Endothelial cell of umbilical vein (primary cell): Measurements from ENCODE around the gene CBLN3. TPM values are rescaled to one million over a fixed set of nuclear protein-coding genes. Genes with fewer than 3 reads are reported as not detected.

ENCODE experiments used
- BruUV-seq: library from RNA; stranded (reverse); fragments of 400-500 nt; replicated peaks from 2 replicates; lab custom pipeline; 2021; lab: Mats Ljungman, UMichigan
- CTCF ChIA-PET: fragments of 300-600, 350-600 bp; sonication (Branson Sonifier 250); formaldehyde crosslinking; loops from one replicate; lab custom pipeline; 2021; ENCODE audit warnings: antibody characterized with exemption, inconsistent platforms; lab: Charles Lee
- POLR2A ChIA-PET: fragments of 300-600, 350-600 bp; sonication (Branson Sonifier 250); formaldehyde crosslinking; loops from one replicate; lab custom pipeline; 2021; ENCODE audit warnings: antibody characterized with exemption, inconsistent platforms; lab: Charles Lee
- DNase-seq: peaks from one replicate; pipeline ENCODE4 v3.0.0-alpha.2; 2011; ENCODE audit warnings: low read depth, low spot score
- FAIRE-seq: peaks from 2 replicates; lab custom pipeline; 2011; peaks lifted over from hg19 to GRCh38; lab: Jason Lieb, UNC
- H2AFZ ChIP-seq: 2 replicates; pipeline ENCODE4 v1.6.0; 2012; ENCODE audit warnings: low read depth, low read length, control low read depth, inconsistent platforms
- H3K27ac ChIP-seq: 2 replicates; pipeline ENCODE4 v1.5.1; 2011; ENCODE audit warnings: low read depth, mild to moderate bottlenecking, control low read depth, low read length, moderate library complexity; ENCODE audit not compliant: insufficient read depth
- H3K27me3 ChIP-seq, 2 experiments: 2 replicates each; pipeline versions ENCODE4 v1.6.0 to v1.6.1; 2011; ENCODE audit warnings: low read length in 2 of 2, mixed read lengths in 1 of 2; ENCODE audit not compliant: control insufficient read depth in 2 of 2, insufficient read depth in 2 of 2
- H3K36me3 ChIP-seq, 2 experiments: 2 replicates in 1 of 2; 3 replicates in 1 of 2; pipeline ENCODE4 v1.5.1; 2011; ENCODE audit warnings: low read length in 2 of 2, mild to moderate bottlenecking in 1 of 2, moderate library complexity in 1 of 2; ENCODE audit not compliant: control insufficient read depth in 2 of 2, insufficient read depth in 2 of 2; ENCODE audit errors: extremely low read depth in 1 of 2
- H3K4me1 ChIP-seq: 3 replicates; pipeline ENCODE4 v1.5.1; 2011; ENCODE audit warnings: mild to moderate bottlenecking, low read length; ENCODE audit not compliant: control insufficient read depth, insufficient read depth; ENCODE audit errors: extremely low read depth
- H3K4me2 ChIP-seq: 2 replicates; pipeline ENCODE4 v1.6.1; 2011; ENCODE audit warnings: low read length, control low read depth, mixed read lengths; ENCODE audit not compliant: insufficient read depth
- H3K4me3 ChIP-seq, 3 experiments: fragments of 200-600 bp in 1 of 3; sonication (generic), shearing (Covaris generic) in 1 of 3; replicated peaks in 1 of 3; 2 replicates each; pipeline ENCODE4 v1.5.1; 2011 to 2016; ENCODE audit warnings: control low read depth in 3 of 3, low read length in 3 of 3, mild to moderate bottlenecking in 2 of 3, inconsistent platforms in 1 of 3, low read depth in 1 of 3, moderate library complexity in 1 of 3; ENCODE audit not compliant: insufficient read depth in 1 of 3
- H3K79me2 ChIP-seq: 2 replicates; pipeline ENCODE4 v1.6.0; 2012; ENCODE audit warnings: low read length, inconsistent platforms; ENCODE audit not compliant: control insufficient read depth, insufficient read depth
- H3K9ac ChIP-seq: replicated peaks from 2 replicates; pipeline ENCODE3; 2011; ENCODE audit warnings: low read length, control low read depth; ENCODE audit not compliant: insufficient read depth; ENCODE audit errors: extremely low read depth
- H3K9me1 ChIP-seq: replicated peaks from 3 replicates; pipeline ENCODE4 v1.6.0; 2011; ENCODE audit warnings: mild to moderate bottlenecking, low read length; ENCODE audit not compliant: control insufficient read depth, insufficient read depth; ENCODE audit errors: extremely low read depth
- H3K9me3 ChIP-seq: replicated peaks from 2 replicates; pipeline ENCODE4 v1.5.1; 2012; ENCODE audit warnings: low read length, inconsistent platforms; ENCODE audit not compliant: control insufficient read depth, insufficient read depth
- H4K20me1 ChIP-seq: replicated peaks from 2 replicates; pipeline ENCODE3; 2011; ENCODE audit warnings: mild to moderate bottlenecking, low read length; ENCODE audit not compliant: control insufficient read depth, insufficient read depth; ENCODE audit errors: extremely low read depth
- CTCF ChIP-seq, 2 donors: IDR thresholded peaks; 1 replicate in 1 of 2; 2 replicates in 1 of 2; pipeline ENCODE4 v1.5.1; 2011; ENCODE audit warnings: low read length in 2 of 2, mild to moderate bottlenecking in 2 of 2, moderate library complexity in 2 of 2, control low read depth in 1 of 2, inconsistent platforms in 1 of 2, low read depth in 1 of 2; ENCODE audit not compliant: insufficient read depth in 1 of 2; ENCODE audit errors: extremely low read depth in 1 of 2
- EZH2 ChIP-seq: IDR thresholded peaks from 2 replicates; pipeline ENCODE4 v1.6.1; 2012; ENCODE audit warnings: borderline replicate concordance, low read depth, mild to moderate bottlenecking, moderate library complexity, low read length, inconsistent platforms; ENCODE audit not compliant: severe bottlenecking
- FOS ChIP-seq: IDR thresholded peaks from 2 replicates; pipeline ENCODE4 v1.6.1; 2011; ENCODE audit warnings: mild to moderate bottlenecking, low read length, moderate library complexity, borderline replicate concordance; ENCODE audit not compliant: insufficient read depth
- GATA2 ChIP-seq: IDR thresholded peaks from 2 replicates; pipeline ENCODE4 v1.7.0; 2011; ENCODE audit warnings: low read depth, mild to moderate bottlenecking, moderate library complexity, mixed read lengths, low read length; ENCODE audit not compliant: insufficient read length, insufficient read depth
- JUN ChIP-seq: IDR thresholded peaks from 2 replicates; pipeline ENCODE4 v1.6.1; 2011; ENCODE audit warnings: borderline replicate concordance, low read depth; ENCODE audit not compliant: insufficient read length, insufficient read depth
- MAX ChIP-seq: IDR thresholded peaks from 2 replicates; pipeline ENCODE4 v1.6.1; 2011; ENCODE audit not compliant: insufficient read depth, insufficient read length
- MYC ChIP-seq: IDR thresholded peaks from one replicate; pipeline ENCODE4 v1.6.1; 2011; ENCODE audit warnings: mild to moderate bottlenecking, low read depth, low read length
- POLR2A ChIP-seq: IDR thresholded peaks from 2 replicates; pipeline ENCODE4 v1.6.1; 2012; ENCODE audit warnings: low read depth, mild to moderate bottlenecking, control low read depth, low read length
- POLR2AphosphoS5 ChIP-seq: IDR thresholded peaks from 2 replicates; pipeline ENCODE4 v1.6.1; 2012; ENCODE audit warnings: low read depth, mild to moderate bottlenecking, control low read depth, low read length, moderate library complexity; ENCODE audit not compliant: insufficient read depth
- dilution Hi-C: fragments of 300-500 bp; cut with MboI; formaldehyde crosslinking; loops from one replicate; pipeline ENCODE4 v1.15.0; 2019; ENCODE audit warnings: low sequenced_read_pairs; ENCODE audit not compliant: extremely low pct_ligation_motif_present
- intact Hi-C: fragments of 100-400 bp; cut with micrococcal nuclease; formaldehyde crosslinking; loops from one replicate; pipeline ENCODE4 v1.10.0; 2022
- polyA plus RNA-seq, 4 experiments: library from polyadenylated mRNA; depleted of rRNA in 3 of 4; stranded (reverse) in 3 of 4; unstranded in 1 of 4; fragments of >200 nt; gene quantifications; 2 replicates each; pipeline versions ENCODE4 v1.2.1 to v1.2.3, GENCODE V29; 2011 to 2012; ENCODE audit warnings: missing spikeins in 1 of 4
- total RNA-seq: library from RNA; stranded (reverse); gene quantifications from 2 replicates; pipeline ENCODE4 v1.2.3, GENCODE V29; 2021

CBLN3 gene
- total and polyA plus RNA-seq, 2 donors (not counting 3 experiments of a cell fraction or from before 2014, with no cell fraction given) = 7.9 to 8.6 TPM

DNA sequence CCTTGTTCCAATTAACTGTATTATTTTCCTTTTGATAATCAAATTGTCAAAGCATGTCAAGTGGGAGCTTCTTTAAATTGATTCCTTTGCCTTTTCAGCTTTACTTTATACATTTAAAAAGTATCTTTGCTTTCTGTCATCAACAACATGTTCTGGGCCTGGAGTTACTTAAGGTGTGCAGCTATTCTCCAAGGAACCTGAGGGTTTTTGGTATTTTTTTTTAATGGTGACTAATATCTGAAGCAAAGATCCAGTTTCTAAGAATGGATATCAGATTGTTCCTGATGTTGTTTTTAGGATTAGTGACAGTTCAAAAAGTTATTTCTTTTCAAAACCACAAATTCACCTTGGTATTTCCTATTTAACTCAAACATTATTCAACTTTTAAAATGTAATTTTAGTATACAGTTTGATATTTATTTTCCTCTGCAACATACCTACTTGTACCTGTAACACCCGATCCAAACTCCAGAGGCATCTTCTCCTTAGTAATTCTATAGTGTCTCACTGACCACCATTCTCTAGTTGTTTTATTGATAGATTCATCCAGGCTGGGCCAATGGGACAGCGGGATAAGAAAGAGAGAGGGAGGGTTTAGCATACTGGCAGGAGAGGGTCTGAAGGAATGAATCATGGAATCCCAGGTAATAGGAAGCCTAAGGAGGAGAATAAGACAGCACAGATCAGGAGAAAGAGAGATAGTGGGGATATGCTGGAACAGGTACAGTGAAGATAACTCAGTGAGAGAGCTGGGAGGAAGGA lies 3.1 kb downstream of the CBLN3 start:
- dilution Hi-C loops (no loop called here), intact Hi-C loops (no loop called here)
- peak overlapping the region; percentile 62 for H3K9ac ChIP-seq
- ChIA-PET CTCF (interaction anchor here (1.2 to 3.8 kb wide), 6 partner anchors 10 to 118 kb away, joined by 4 to 42 read pairs (median 8); partner anchors contain the start of gene CIDEB), POLR2A (interaction anchor here (1.4 kb wide), 1 partner anchor 60 kb away, joined by 5 read pairs; no protein-coding TSS in a partner anchor)
- no peaks in the 10 kb centered on the region for H3K9me1 ChIP-seq
- H3K27ac ChIP-seq = peak overlapping the region; percentile 97
- FAIRE-seq (no peak), DNase-seq (no peak)
- peaks cover 54% of the 10 kb centered on the region for H3K4me1 ChIP-seq
- no peak overlapping the region for H3K4me3 ChIP-seq
- H3K27me3 ChIP-seq = no peaks in the 10 kb centered on the region
- TF ChIP-seq MYC (no peak), JUN (no peak), EZH2 (no peak), GATA2 (no peak), CTCF (IDR thresholded peaks at IDR 0.05; ENCODE audit: extremely low read depth in 1 of 2, insufficient read depth in 1 of 2, low read depth in 1 of 2, low read length in 2 of 2) (no peak), MAX (no peak), FOS (no peak), POLR2AphosphoS5 (no peak), POLR2A (no peak)
- H4K20me1 ChIP-seq = no peaks in the 10 kb centered on the region
- no TSS peak for BruUV-seq
- H3K9me3 ChIP-seq = no peaks in the 10 kb centered on the region
- peak overlapping the region; percentile 77 for H3K4me2 ChIP-seq
- peaks cover 10% of the 10 kb centered on the region for H3K79me2 ChIP-seq
- H3K36me3 ChIP-seq = no peaks in the 10 kb centered on the region
- no peak overlapping the region for H2AFZ ChIP-seq
